ENCODE data around the gene PHF20. TPM values are rescaled to one million over a fixed set of nuclear protein-coding genes. Genes with fewer than 3 reads are reported as not detected.

Gene PHF20
- total and polyA plus RNA-seq, 2 donors from 2014 or later: 12.3 to 48.4 TPM

DNA sequence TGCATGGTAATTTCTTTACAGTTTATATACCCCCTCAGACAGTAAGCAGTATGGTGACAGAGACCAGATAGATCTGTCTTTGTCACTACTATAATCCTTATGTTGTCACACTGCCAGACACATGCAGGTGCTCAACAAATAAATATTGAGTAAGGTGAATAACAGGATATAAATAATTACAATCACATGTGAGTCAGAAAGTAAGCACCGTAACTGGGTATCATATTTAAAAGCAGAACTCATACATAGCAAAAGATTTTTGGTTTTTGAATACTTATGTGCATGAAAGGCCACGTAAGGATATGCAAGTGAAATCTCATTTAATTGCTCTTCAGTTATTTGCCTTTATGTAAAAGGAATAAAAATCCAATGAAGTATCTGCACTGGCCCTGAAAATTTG lies 214.0 kb downstream of the PHF20 start:
- H3K27ac ChIP-seq (ENCODE audit: low read depth in 2 of 2, low read length in 2 of 2): no peak overlapping the region
- H3K36me3 ChIP-seq (ENCODE audit: control insufficient read depth in 2 of 3, insufficient read depth in 3 of 3, low read length in 3 of 3): no peaks in the 10 kb centered on the region
- no peaks in the 10 kb centered on the region for H3K9me3 ChIP-seq (ENCODE audit: control insufficient read depth in 2 of 3, insufficient read depth in 1 of 3, low read length in 3 of 3)
- DNase-seq: no peak
- intact Hi-C loops (cut with DNase I): no loop called here
- H3K27me3 ChIP-seq (ENCODE audit: control insufficient read depth, insufficient read depth, low read length): no peaks in the 10 kb centered on the region
- no peak overlapping the region for H3K4me3 ChIP-seq (ENCODE audit: low read length in 3 of 3)
- FAIRE-seq: no peak
- H3K4me1 ChIP-seq (ENCODE audit: control insufficient read depth in 2 of 3, insufficient read depth in 2 of 3, low read depth in 1 of 3, low read length in 3 of 3): no peaks in the 10 kb centered on the region
- no peak for TF ChIP-seq CTCF (IDR thresholded peaks at IDR 0.05; ENCODE audit: borderline replicate concordance, extremely low read depth, insufficient read depth)
- H3K9ac ChIP-seq (ENCODE audit: low read length in 3 of 3): no peak overlapping the region

DNA sequence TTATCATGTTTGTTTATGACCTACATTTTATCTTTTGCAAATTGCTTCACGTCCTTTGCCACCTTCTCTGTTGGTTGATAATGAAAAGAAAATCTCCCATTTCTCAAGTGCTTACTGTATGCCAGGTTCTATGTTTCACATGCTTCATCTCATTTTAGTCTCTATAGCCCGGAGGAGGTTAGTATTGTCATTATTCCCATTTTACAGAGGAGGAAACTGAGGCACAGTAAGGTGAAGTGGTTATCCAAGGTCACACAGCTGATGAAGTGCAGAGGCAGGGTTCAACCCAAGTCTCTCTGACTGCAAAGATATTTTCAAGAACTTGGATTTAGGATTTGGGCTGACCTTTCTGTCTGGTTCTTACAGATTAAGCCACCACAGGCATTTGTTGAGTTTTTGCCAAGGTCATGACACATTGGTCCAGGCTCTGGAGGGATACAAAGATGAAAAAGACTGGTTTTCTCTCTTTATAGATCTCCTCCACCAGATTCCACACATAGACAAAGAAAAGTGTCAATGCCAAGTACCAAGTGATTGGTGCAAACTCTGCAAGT lies 217.2 kb downstream of the PHF20 start:
- FAIRE-seq (no peak), DNase-seq (no peak)
- Histone ChIP-seq H3K36me3 (ENCODE audit: control insufficient read depth in 2 of 3, insufficient read depth in 3 of 3, low read length in 3 of 3) (no peaks in the 10 kb centered on the region), H3K4me1 (ENCODE audit: control insufficient read depth in 2 of 3, insufficient read depth in 2 of 3, low read depth in 1 of 3, low read length in 3 of 3) (no peaks in the 10 kb centered on the region), H3K9me3 (ENCODE audit: control insufficient read depth in 2 of 3, insufficient read depth in 1 of 3, low read length in 3 of 3) (no peaks in the 10 kb centered on the region), H3K4me3 (ENCODE audit: low read length in 3 of 3) (no peak overlapping the region), H3K27ac (ENCODE audit: low read depth in 2 of 2, low read length in 2 of 2) (no peak overlapping the region), H3K27me3 (ENCODE audit: control insufficient read depth, insufficient read depth, low read length) (no peaks in the 10 kb centered on the region), H3K9ac (ENCODE audit: low read length in 3 of 3) (no peak overlapping the region)
- TF ChIP-seq CTCF (IDR thresholded peaks at IDR 0.05; ENCODE audit: borderline replicate concordance, extremely low read depth, insufficient read depth): no peak
- intact Hi-C loops (cut with DNase I): no loop called here

GRCh38 chr20:35991142-35991771 lies 219.4 kb downstream of the PHF20 start:
- Histone ChIP-seq H3K27ac (ENCODE audit: low read depth in 2 of 2, low read length in 2 of 2) (no peak overlapping the region), H3K27me3 (ENCODE audit: control insufficient read depth, insufficient read depth, low read length) (no peaks in the 10 kb centered on the region), H3K9ac (ENCODE audit: low read length in 3 of 3) (no peak overlapping the region), H3K36me3 (ENCODE audit: control insufficient read depth in 2 of 3, insufficient read depth in 3 of 3, low read length in 3 of 3) (no peaks in the 10 kb centered on the region), H3K9me3 (ENCODE audit: control insufficient read depth in 2 of 3, insufficient read depth in 1 of 3, low read length in 3 of 3) (no peaks in the 10 kb centered on the region), H3K4me3 (ENCODE audit: low read length in 3 of 3) (no peak overlapping the region), H3K4me1 (ENCODE audit: control insufficient read depth in 2 of 3, insufficient read depth in 2 of 3, low read depth in 1 of 3, low read length in 3 of 3) (no peaks in the 10 kb centered on the region)
- intact Hi-C loops (cut with DNase I): loop anchor here (5.0 kb wide), 1 partner anchor 146 kb away; no protein-coding TSS in a partner anchor
- DNase-seq (peak in 3 of 5 donors; percentile 25 to 47 (median 27)), FAIRE-seq (no peak)
- TF ChIP-seq CTCF (IDR thresholded peaks at IDR 0.05; ENCODE audit: borderline replicate concordance, extremely low read depth, insufficient read depth): peak; percentile 40
